HepG2 (cell line): Measurements from ENCODE around the gene TBC1D1.

Source experiments
- CBFB ChIP-seq: sonication (generic); formaldehyde crosslinking; IDR thresholded peaks from 2 replicates; pipeline ENCODE4 v1.4.0; 2020; ENCODE audit warnings: missing genetic modification reagents
- CEBPB ChIP-seq: IDR thresholded peaks from 2 replicates; pipeline ENCODE4 v1.6.1; 2011; ENCODE audit warnings: low read depth, low read length, improper control_type of control experiment, borderline replicate concordance
- EP300 ChIP-seq, 3 experiments: sonication (generic) in 1 of 3; formaldehyde crosslinking in 1 of 3; IDR thresholded peaks; 2 replicates each; pipeline versions ENCODE4 v1.5.1 to v1.6.1; 2011 to 2020; ENCODE audit warnings: low read depth in 2 of 3, low read length in 2 of 3, borderline replicate concordance in 1 of 3, improper control_type of control experiment in 1 of 3, mild to moderate bottlenecking in 1 of 3, missing genetic modification reagents in 1 of 3, moderate library complexity in 1 of 3
- JUND ChIP-seq: sonication (generic); formaldehyde crosslinking; IDR thresholded peaks from 2 replicates; pipeline ENCODE4 v1.8.0; 2022; ENCODE audit warnings: mild to moderate bottlenecking, missing genetic modification reagents
- KLF16 ChIP-seq, 2 experiments: sonication (generic) in 1 of 2; formaldehyde crosslinking in 1 of 2; IDR thresholded peaks; 2 replicates each; pipeline versions ENCODE4 v1.6.1 to v1.8.0; 2016 to 2023; ENCODE audit warnings: missing genetic modification reagents in 2 of 2, missing compliant biosample characterization in 1 of 2
- MAX ChIP-seq: IDR thresholded peaks from 2 replicates; pipeline ENCODE4 v1.6.1; 2012; ENCODE audit warnings: inconsistent platforms
- POLR2AphosphoS5 ChIP-seq: IDR thresholded peaks from 2 replicates; pipeline ENCODE4 v1.6.1; 2012; ENCODE audit warnings: low read depth, low read length
- ZFP41 ChIP-seq: sonication (generic); formaldehyde crosslinking; IDR thresholded peaks from 2 replicates; pipeline ENCODE4 v1.4.0; 2020; ENCODE audit warnings: mild to moderate bottlenecking, missing genetic modification reagents, borderline replicate concordance
- ZNF639 ChIP-seq: conservative IDR thresholded peaks from 2 replicates; pipeline ENCODE4 v1.6.1; 2018; ENCODE audit warnings: missing genetic modification reagents
- ZZZ3 ChIP-seq: sonication (generic); formaldehyde crosslinking; IDR thresholded peaks from 2 replicates; pipeline ENCODE4 v1.4.0; 2020; ENCODE audit warnings: missing genetic modification reagents, mild to moderate bottlenecking, borderline replicate concordance

- no peak for TF ChIP-seq JUND (CRISPR knock-in tag)
- no peak for TF ChIP-seq EP300 (IDR thresholded peaks at IDR 0.05; ENCODE audit: low read depth in 2 of 2, low read length in 2 of 2)
- no peak for TF ChIP-seq EP300 (CRISPR knock-in tag; IDR thresholded peaks at IDR 0.05; ENCODE audit: borderline replicate concordance)
- TF ChIP-seq MAX, result no peak
- TF ChIP-seq ZFP41 (CRISPR knock-in tag), result no peak
- no peak for TF ChIP-seq ZZZ3 (CRISPR knock-in tag)
- no peak for TF ChIP-seq POLR2AphosphoS5
- no peak for TF ChIP-seq CBFB
- no peak for TF ChIP-seq CEBPB
- TF ChIP-seq ZNF639 (CRISPR knock-in tag), result no peak
- TF ChIP-seq KLF16 (CRISPR knock-in tag; IDR thresholded peaks at IDR 0.05), result no peak
Observed at GRCh38 chr4:37998226-37998625, 107.3 kb downstream of the TBC1D1 start.
